Ascending aorta (tissue), 2 donors: Measurements from ENCODE around the gene ZBTB9. TPM values are rescaled to one million over a fixed set of nuclear protein-coding genes. Genes with fewer than 3 reads are reported as not detected.

Experiments
- DNase-seq, 2 donors: peaks; one replicate each; pipeline ENCODE4 v3.0.0-alpha.2; 2019; ENCODE audit warnings: low spot score in 2 of 2
- H3K27ac ChIP-seq, 2 donors: fragments of 200-600 bp; sonication (generic); one replicate each; pipeline ENCODE4 v1.5.1; 2016 to 2017; ENCODE audit warnings: mild to moderate bottlenecking in 1 of 2
- H3K27me3 ChIP-seq: fragments of 200-600 bp; sonication (generic); one replicate; pipeline ENCODE4 v1.5.1; 2017
- H3K36me3 ChIP-seq, 2 donors: fragments of 200-600 bp; sonication (generic); one replicate each; pipeline ENCODE4 v1.5.1; 2016
- H3K4me1 ChIP-seq, 2 donors: fragments of 200-600 bp; sonication (generic); one replicate each; pipeline ENCODE4 v1.5.1; 2016 to 2017; ENCODE audit warnings: mild to moderate bottlenecking in 1 of 2
- H3K4me3 ChIP-seq, 2 donors: fragments of 200-600 bp; sonication (generic); one replicate each; pipeline ENCODE4 v1.5.1; 2016 to 2017; ENCODE audit warnings: mild to moderate bottlenecking in 1 of 2
- H3K9me3 ChIP-seq, 2 donors: fragments of 200-600 bp; sonication (generic); one replicate each; pipeline ENCODE4 v1.5.1; 2016
- CTCF ChIP-seq, 3 experiments: fragments of 200-600 bp in 2 of 3; fragments of 450-650 bp in 1 of 3; sonication (generic) in 2 of 3; IDR thresholded peaks; one replicate each; pipeline ENCODE4 v1.5.1; 2016 to 2019; ENCODE audit warnings: antibody characterized with exemption in 3 of 3, mild to moderate bottlenecking in 1 of 3, moderate library complexity in 1 of 3
- intact Hi-C: fragments of 100-400 bp; cut with DNase I; formaldehyde crosslinking; loops from one replicate; pipeline ENCODE4 v1.15.1; 2023
- total RNA-seq: library from RNA; depleted of rRNA; stranded (reverse); fragments of >200 nt; gene quantifications from one replicate; pipeline ENCODE4 v1.1.0, GENCODE V29; 2016

Gene ZBTB9
- total RNA-seq, 1 donor from 2014 or later, result 45.8 TPM

- H3K9me3 ChIP-seq, result no peaks in the 10 kb centered on the region
- no peak overlapping the region for H3K27ac ChIP-seq
- intact Hi-C loops, result no loop called here
- no peak for TF ChIP-seq CTCF (IDR thresholded peaks at IDR 0.05)
- DNase-seq, result no peak
- no peaks in the 10 kb centered on the region for H3K27me3 ChIP-seq
- no peaks in the 10 kb centered on the region for H3K4me1 ChIP-seq
- H3K36me3 ChIP-seq, result peaks cover 69 to 76% of the 10 kb centered on the region in 2 donors
- H3K4me3 ChIP-seq, result no peak overlapping the region
These were observed 14.3 kb upstream of the ZBTB9 start for GRCh38 chr6:33439956-33440648.

- no peak for DNase-seq
- intact Hi-C loops, result no loop called here
- Histone ChIP-seq H3K27ac (no peak overlapping the region), H3K9me3 (no peaks in the 10 kb centered on the region), H3K4me3 (no peak overlapping the region), H3K36me3 (peaks cover 62 to 71% of the 10 kb centered on the region in 2 donors), H3K4me1 (no peaks in the 10 kb centered on the region), H3K27me3 (no peaks in the 10 kb centered on the region)
- no peak for TF ChIP-seq CTCF (IDR thresholded peaks at IDR 0.05)
These were observed 13.6 kb upstream of the ZBTB9 start for GRCh38 chr6:33440649-33441309.

GRCh38 chr6:33441457-33441856, 12.9 kb upstream of the ZBTB9 start:
- DNase-seq, result no peak
- TF ChIP-seq CTCF (IDR thresholded peaks at IDR 0.05), result no peak
- H3K36me3 ChIP-seq, result peaks cover 59 to 71% of the 10 kb centered on the region in 2 donors
- no peak overlapping the region for H3K27ac ChIP-seq
- no peaks in the 10 kb centered on the region for H3K4me1 ChIP-seq
- intact Hi-C loops, result no loop called here
- H3K27me3 ChIP-seq, result no peaks in the 10 kb centered on the region
- H3K9me3 ChIP-seq, result no peaks in the 10 kb centered on the region
- no peak overlapping the region for H3K4me3 ChIP-seq

GRCh38 chr6:33442283-33442682, 12.1 kb upstream of the ZBTB9 start:
- H3K36me3 ChIP-seq, result peaks cover 57 to 71% of the 10 kb centered on the region in 2 donors
- H3K4me3 ChIP-seq, result no peak overlapping the region
- no peak for DNase-seq
- intact Hi-C loops, result no loop called here
- no peaks in the 10 kb centered on the region for H3K4me1 ChIP-seq
- H3K9me3 ChIP-seq, result no peaks in the 10 kb centered on the region
- H3K27me3 ChIP-seq, result no peaks in the 10 kb centered on the region
- no peak overlapping the region for H3K27ac ChIP-seq
- TF ChIP-seq CTCF (IDR thresholded peaks at IDR 0.05), result no peak

- H3K27me3 ChIP-seq, result no peaks in the 10 kb centered on the region
- DNase-seq, result no peak
- H3K9me3 ChIP-seq, result no peaks in the 10 kb centered on the region
- peaks cover 49 to 69% of the 10 kb centered on the region in 2 donors for H3K36me3 ChIP-seq
- H3K4me3 ChIP-seq, result no peak overlapping the region
- H3K27ac ChIP-seq, result no peak overlapping the region
- no peak for TF ChIP-seq CTCF (IDR thresholded peaks at IDR 0.05)
- no peaks in the 10 kb centered on the region for H3K4me1 ChIP-seq
- intact Hi-C loops, result no loop called here
These were observed 11.4 kb upstream of the ZBTB9 start for GRCh38 chr6:33443025-33443424.
